ENCODE measurements around the gene GPR160. TPM values are rescaled to one million over a fixed set of nuclear protein-coding genes. Genes with fewer than 3 reads are reported as not detected.
A peak's percentile ranks its signal among the peaks of the same experiment; 100 is the strongest.

GPR160 gene, protein sequence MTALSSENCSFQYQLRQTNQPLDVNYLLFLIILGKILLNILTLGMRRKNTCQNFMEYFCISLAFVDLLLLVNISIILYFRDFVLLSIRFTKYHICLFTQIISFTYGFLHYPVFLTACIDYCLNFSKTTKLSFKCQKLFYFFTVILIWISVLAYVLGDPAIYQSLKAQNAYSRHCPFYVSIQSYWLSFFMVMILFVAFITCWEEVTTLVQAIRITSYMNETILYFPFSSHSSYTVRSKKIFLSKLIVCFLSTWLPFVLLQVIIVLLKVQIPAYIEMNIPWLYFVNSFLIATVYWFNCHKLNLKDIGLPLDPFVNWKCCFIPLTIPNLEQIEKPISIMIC
- total RNA-seq (2014; rRNA removed; shearing (Covaris generic); ENCODE audit: low replicate concordance): 1.3 and 4.3 TPM in 2 replicates

DNA sequence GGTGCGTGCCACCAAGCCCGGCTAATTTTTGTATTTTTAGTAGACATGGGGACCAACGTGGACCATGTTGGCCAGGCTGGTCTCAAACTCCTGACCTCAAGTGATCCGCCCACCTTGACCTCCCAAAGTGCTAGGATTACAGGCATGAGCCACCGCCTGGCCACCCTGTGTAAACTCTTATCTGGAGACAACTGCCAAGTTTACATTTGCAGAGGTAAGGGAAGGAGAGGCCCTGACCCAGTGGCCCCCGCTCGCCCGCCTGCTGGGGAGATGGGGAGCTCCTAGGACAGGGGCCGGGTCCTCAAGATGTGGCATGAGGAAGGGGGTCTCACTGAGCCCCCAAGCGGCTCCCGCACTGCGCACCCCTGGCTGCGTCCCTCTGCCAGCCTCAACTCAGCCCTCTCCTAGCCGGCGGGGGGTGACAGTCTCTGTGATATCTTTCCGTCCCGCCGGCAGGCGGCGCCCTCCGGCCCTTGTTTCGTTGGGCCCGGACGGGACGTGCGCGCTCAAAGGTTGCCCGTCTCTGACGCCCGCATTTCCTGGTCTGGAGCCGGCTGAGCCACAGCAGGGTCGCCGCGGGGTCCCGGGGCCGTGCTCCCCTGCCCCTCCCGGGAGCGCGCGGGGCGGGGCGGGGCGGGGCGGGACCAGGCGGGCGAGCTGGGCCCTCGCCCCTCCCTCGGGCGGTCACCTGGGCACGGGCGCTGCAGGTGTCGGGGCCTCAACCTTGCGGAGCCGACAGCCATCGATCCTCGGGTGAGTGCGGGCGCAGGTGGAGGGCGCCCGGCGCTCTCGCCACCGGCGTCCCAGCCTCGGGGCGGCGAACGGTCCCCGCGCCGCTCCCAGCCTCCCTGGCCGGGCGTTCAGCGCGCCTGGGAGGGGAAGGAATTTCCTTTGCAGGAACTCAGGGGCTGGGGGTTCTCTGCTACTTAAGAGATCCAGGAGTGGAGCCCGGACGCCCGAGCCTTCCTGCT lies at the start of gene GPR160:
Gene GPR160 (plus strand): TSS at position 533 of the 971 bp plus-strand sequence. CDS start 45,978 bp downstream, outside the sequence.
- no peaks in the 10 kb centered on the region for H3K36me3 ChIP-seq
- no peaks in the 10 kb centered on the region for H3K9me3 ChIP-seq
- H3K27me3 ChIP-seq: peaks cover 21% of the 10 kb centered on the region
- peak; percentile 74 for DNase-seq
- H3K4me3 ChIP-seq: peak within 1 kb of the TSS; percentile 42

DNA sequence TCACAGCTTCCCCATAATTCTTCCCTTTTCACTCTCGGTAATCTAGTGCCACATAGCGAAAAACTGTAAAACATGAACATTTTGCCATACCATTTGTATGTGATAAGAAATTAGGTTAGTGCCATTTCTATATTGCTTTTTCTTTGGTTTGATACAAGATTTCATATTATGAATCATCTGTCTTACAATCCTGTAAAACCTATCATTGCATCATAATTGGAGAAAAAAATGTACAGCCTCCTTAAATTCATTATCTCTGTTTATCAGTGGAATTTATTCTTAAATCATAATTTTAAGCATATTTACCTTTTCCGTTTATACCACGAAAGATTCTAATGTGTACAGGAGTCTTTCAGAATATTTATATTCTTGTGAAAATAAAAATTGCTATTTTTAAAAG lies 47.4 kb upstream of the GPR160 start:
- Histone ChIP-seq H3K4me3 (no peak overlapping the region), H3K27me3 (no peaks in the 10 kb centered on the region), H3K9me3 (no peaks in the 10 kb centered on the region), H3K36me3 (peaks cover 86% of the 10 kb centered on the region)
- DNase-seq: no peak

DNA sequence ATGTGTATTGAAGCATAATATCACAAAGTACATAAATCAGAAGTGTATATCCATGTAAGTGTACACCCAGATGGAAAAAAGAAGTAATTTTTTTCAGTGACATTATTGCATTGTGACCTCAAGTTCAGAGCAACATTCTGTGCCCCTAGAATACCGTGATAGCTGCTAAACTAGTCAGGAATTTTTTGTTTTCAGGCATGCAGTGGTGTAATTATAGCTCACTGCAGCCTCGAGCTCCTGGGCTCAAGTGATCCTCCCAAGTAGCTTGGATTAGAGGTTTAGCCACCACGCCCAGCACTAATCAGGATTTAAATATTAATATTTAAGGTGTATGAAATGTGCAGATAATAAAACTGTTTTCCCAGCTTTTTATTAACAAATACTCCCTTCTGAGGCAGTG lies 45.6 kb upstream of the GPR160 start:
- Histone ChIP-seq H3K36me3 (peaks cover 85% of the 10 kb centered on the region), H3K27me3 (no peaks in the 10 kb centered on the region), H3K4me3 (no peak overlapping the region), H3K9me3 (no peaks in the 10 kb centered on the region)
- DNase-seq: no peak

DNA sequence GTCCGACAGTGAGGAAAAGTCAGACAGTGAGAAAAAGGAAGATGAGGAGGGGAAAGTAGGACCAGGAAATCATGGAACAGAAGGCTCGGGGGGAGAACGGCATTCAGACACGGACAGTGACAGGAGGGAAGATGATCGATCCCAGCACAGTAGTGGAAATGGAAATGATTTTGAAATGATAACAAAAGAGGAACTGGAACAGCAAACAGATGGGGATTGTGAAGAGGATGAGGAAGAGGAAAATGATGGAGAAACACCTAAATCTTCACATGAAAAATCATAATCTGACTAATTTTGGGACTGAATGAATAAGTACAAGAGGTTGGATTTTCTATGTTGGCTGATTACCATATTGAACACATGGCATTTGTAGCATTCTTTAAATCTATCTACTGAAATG lies 45.0 kb upstream of the GPR160 start:
- Histone ChIP-seq H3K4me3 (no peak overlapping the region), H3K27me3 (no peaks in the 10 kb centered on the region), H3K36me3 (peaks cover 79% of the 10 kb centered on the region), H3K9me3 (no peaks in the 10 kb centered on the region)
- DNase-seq: no peak

DNA sequence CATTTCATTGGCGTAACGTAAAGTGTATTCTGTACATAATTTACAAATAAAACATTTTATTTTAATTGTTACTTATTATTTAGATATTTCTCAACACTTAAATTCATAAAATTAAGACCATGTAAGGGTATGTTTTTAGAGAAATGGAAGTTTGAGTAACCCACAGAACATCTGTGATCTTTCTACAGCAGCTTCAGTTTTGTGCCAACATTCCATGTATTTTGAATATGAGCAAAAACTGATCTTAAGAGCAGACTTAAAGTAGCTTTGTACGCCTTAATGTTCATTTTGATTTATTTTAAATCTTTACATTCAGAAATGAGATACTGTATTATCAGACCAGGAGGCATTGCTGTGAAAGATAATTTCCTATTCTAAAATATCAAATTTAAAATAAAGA lies 44.0 kb upstream of the GPR160 start:
- no peaks in the 10 kb centered on the region for H3K9me3 ChIP-seq
- H3K4me3 ChIP-seq: no peak overlapping the region
- peaks cover 72% of the 10 kb centered on the region for H3K36me3 ChIP-seq
- no peak for DNase-seq
- H3K27me3 ChIP-seq: no peaks in the 10 kb centered on the region

DNA sequence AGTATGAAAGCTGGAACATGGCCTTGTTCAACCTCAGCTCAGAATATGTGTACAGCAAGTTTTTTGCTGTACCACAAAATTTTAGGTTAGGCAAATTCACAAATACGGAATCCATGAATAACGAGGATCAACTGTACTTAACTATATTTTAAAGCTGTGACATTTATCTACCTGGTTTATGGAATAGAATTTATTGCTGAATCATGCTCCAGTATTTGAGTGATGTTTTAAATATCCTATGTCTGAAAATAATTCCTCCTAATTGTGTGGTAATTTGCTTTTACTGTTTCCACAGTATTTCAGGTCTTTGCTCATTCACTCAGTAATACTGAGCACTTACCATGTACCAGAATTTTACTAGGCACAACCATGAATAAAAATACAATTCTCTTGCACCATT lies 41.7 kb upstream of the GPR160 start:
- H3K36me3 ChIP-seq: peaks cover 65% of the 10 kb centered on the region
- no peak for DNase-seq
- no peaks in the 10 kb centered on the region for H3K27me3 ChIP-seq
- no peaks in the 10 kb centered on the region for H3K9me3 ChIP-seq
- no peak overlapping the region for H3K4me3 ChIP-seq

DNA sequence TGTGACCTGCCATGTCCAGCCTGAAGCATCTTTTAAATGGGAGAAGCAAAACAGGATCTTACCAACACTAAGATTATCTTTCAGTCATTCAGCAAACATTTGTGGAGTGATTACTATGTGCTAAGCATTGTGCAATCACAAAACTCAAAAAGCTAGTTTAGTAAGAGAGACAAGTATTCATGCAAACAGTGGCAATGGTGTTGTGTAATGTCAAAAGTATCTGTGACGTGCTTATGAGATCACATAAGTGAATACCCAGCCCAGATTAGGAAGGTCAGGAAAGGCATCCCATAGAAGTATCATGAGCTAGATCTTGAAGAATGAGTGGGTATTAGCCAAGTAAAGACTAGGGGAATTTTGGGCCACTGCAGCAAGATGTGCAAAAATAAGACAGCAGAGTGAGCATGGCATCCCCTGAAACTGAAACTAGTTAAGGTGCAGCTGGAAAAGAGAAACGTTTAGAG lies 39.1 kb upstream of the GPR160 start:
- Histone ChIP-seq H3K36me3 (peaks cover 39% of the 10 kb centered on the region), H3K4me3 (no peak overlapping the region), H3K27me3 (no peaks in the 10 kb centered on the region), H3K9me3 (no peaks in the 10 kb centered on the region)
- no peak for DNase-seq

DNA sequence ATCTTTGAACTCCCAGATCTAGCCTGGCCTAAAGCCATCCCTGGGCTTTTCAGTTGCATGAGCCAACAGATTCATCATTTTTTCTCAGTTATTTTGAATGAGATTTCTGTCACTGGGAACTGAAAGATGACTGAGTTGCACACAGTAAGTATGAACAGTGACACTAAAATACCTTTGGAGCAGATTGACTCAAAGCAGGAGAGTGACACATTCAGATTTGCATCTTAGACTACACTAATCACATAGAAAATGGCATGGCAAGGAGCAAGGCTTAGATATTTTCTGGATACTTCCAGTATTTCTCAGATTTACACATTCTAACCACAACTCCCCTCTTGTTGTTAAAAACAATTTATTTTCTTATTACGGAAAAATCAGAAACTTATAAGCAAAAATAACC lies 38.4 kb upstream of the GPR160 start:
- Histone ChIP-seq H3K9me3 (no peaks in the 10 kb centered on the region), H3K4me3 (no peak overlapping the region), H3K36me3 (peaks cover 32% of the 10 kb centered on the region), H3K27me3 (no peaks in the 10 kb centered on the region)
- no peak for DNase-seq

DNA sequence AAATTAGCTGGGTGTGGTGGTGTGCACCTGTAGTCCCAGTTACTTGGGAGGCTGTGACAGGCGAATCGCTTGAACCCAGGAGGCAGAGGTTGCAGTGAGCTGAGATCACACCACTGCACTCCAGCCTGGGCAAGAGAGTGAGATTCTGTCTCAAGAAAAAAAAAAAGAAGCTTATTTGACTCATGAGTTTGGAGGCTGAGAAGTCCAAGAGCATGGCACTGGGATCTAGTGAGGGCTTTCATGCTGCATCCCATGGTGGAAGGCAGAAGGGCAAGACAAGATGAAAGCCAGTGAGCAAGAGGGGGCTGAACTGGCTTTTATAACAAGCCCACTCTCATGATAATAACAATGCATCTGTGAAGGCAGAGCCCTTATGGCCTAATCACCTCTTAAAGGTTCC lies 37.7 kb upstream of the GPR160 start:
- DNase-seq: no peak
- H3K27me3 ChIP-seq: no peaks in the 10 kb centered on the region
- H3K36me3 ChIP-seq: peaks cover 26% of the 10 kb centered on the region
- no peaks in the 10 kb centered on the region for H3K9me3 ChIP-seq
- H3K4me3 ChIP-seq: no peak overlapping the region

DNA sequence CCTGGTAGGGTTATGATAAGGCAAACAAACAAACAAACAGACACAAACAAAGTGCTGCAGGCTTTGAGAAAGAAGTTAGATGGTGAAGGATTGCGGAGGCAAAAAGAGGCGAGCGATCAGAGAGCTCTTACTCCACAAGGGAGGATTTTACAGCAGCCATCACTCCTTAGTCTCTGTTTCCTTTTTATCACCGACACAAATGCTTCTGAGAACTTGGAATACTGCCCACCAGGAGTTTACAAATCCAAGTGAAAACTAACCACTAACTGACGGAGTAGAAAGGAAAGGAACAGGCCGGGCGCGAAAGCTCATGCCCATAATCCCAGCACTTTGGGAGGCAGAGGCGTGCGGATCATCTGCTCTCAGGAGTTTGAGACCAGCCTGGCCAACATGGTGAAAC lies 35.6 kb upstream of the GPR160 start:
- H3K9me3 ChIP-seq: no peaks in the 10 kb centered on the region
- peaks cover 8% of the 10 kb centered on the region for H3K36me3 ChIP-seq
- no peaks in the 10 kb centered on the region for H3K27me3 ChIP-seq
- no peak for DNase-seq
- H3K4me3 ChIP-seq: no peak overlapping the region

DNA sequence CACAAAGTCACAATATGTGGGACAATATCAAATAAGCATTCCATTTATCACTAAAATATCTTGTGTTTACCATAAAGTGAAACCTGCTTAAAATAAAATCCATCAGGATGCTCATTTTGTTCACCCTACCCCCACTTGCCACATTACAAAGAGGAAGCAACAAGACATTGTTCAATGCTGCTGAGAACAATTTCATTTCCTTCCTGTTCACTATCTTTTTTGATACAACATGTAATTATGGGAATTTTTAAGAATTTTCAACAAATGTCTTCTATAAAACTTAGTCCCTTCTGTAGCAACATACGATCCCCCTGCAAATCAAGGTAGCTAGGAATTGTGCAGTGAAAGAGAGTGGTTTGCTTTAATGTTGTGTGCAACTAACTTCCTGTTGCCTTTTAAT lies 34.9 kb upstream of the GPR160 start:
- no peak overlapping the region for H3K4me3 ChIP-seq
- no peaks in the 10 kb centered on the region for H3K27me3 ChIP-seq
- H3K36me3 ChIP-seq: peaks cover 8% of the 10 kb centered on the region
- DNase-seq: no peak
- H3K9me3 ChIP-seq: no peaks in the 10 kb centered on the region

DNA sequence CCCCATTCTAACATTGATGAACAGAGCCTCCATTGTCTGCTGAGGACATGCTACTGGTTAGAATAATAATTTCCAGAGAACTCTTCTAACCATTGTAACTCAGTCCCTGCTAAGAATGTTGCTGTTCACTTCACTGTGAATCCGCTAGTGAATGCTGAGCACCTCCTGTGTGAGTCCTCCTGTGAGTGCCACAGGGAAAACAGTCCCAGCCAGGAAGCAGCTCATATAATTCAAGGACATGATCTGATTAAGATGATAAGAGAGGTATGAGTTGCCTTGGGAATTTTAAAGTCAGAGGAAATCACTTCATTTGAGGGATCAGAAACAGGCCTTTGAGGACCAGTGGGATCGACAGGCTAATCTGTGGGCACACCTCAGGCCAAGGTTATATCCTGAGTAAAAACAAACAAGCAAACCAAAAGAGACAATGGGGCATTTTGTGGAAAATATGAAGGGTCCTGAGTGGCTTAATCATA lies 33.9 kb upstream of the GPR160 start:
- H3K9me3 ChIP-seq: no peaks in the 10 kb centered on the region
- DNase-seq: no peak
- H3K27me3 ChIP-seq: no peaks in the 10 kb centered on the region
- peaks cover 8% of the 10 kb centered on the region; the same call in 1 of the 2 replicates for H3K36me3 ChIP-seq
- no peak overlapping the region for H3K4me3 ChIP-seq

DNA sequence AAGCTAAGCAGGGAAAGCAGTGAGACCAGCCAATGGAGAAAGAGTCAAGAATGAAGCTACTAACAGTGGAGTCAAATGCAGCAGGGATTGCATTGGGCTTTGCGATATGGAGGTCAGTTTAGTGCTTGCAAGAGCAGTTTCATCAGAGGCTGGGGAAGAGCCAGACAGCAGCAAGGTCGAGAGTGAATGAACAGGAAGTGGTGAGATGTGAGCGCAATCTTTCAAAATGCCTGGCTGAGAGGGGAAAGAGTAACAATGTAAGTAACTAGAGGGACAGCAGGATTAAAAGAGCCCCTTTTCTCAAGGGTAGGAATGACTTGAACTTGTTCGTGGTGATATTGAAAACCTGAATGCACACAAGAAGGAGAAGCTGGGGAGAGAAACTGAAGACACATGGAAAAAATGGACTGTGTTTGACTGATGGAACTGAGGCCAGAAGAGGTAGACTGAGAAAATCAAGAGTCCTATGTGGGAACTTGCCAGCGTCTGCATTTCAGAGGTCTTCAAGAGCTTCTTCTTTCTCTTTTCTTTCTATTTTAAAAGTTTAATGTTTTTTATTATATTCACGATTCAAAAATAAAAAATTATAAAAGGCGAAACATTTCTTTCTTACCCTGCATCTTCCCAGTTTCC lies 30.6 kb upstream of the GPR160 start:
- Histone ChIP-seq H3K27me3 (no peaks in the 10 kb centered on the region), H3K4me3 (no peak overlapping the region), H3K9me3 (no peaks in the 10 kb centered on the region), H3K36me3 (no peaks in the 10 kb centered on the region)
- DNase-seq: peak; percentile 28

DNA sequence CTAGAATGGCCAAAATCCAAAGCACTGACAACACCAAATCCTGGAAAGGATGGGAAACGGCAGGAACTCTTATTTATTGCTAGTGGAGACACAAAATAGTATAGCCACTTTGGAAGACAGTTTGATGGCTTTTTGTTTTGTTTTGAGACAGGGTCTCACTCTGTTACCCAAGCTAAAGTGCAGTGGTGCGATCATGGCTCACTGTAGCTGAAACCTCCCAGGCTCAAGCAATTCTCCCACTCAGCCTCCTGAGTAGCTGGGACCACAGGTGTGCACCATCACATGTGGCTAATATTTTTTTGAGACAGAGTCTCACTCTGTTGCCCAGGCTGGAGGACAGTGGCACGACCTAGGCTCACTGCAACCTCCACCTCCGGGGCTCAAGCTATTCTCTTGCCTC lies 27.3 kb upstream of the GPR160 start:
- H3K4me3 ChIP-seq: no peak overlapping the region

DNA sequence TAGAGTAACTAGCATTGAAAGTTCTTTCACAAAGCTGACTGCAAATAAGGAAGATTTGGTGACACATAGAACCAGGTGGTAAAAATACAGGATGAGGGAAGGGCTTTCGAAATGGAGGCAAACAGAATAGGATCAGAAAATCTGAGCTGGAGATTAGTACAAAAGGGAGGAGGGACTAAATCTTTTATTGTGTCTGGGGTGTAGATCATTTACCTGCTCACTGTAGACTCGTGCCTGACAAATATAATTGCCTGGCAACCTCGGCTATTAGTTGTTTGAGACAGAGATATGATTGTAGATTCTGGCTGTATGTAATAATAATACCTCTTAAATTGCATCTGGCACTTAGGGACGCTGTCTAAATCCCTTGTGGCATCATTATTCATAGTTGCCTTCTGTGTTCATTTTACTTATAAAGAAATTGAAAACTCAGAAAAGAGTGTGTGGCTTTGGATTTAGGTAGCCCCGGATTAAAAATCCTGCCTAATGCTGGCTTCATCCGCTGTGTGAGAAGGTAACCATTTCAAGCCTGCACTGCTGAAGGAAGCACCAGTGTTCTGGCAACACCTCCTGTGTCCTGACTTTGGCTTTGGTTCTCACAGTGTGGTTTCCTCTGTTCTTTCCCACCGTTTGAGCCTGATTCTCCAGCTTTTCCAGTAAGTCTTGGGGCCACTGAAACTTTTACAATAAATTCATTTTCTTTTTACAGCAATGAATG lies 25.0 kb upstream of the GPR160 start:
- no peak for DNase-seq
- Histone ChIP-seq H3K4me3 (no peak overlapping the region), H3K9me3 (no peaks in the 10 kb centered on the region)

More for the DNA sequence above, 27.3 kb upstream of the GPR160 start:
- no peak for DNase-seq
- Histone ChIP-seq H3K27me3 (no peaks in the 10 kb centered on the region), H3K36me3 (no peaks in the 10 kb centered on the region), H3K9me3 (no peaks in the 10 kb centered on the region)

DNA sequence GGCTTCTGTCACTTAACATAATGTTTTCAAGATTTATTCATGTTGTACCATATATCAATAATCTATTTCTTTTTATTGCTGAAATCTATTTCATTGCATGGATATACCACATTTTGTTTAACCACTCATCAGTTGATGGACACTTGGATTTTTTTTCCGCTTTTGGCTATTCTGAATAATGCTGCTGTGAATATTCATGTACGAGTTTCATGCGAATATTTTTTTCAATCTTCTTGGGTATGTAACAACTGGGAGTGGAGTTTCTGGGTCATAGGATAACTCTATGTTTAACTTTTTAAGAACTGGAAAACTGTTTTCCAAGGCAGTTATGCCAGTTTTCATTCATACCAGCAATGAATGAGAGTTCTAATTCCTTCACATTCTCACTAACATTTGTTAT lies 21.7 kb upstream of the GPR160 start:
- H3K36me3 ChIP-seq: no peaks in the 10 kb centered on the region
- no peak for DNase-seq
- H3K9me3 ChIP-seq: no peaks in the 10 kb centered on the region

More for the DNA sequence above, 25.0 kb upstream of the GPR160 start:
- H3K36me3 ChIP-seq: no peaks in the 10 kb centered on the region
- no peaks in the 10 kb centered on the region; the same call in 1 of the 2 replicates for H3K27me3 ChIP-seq

More for the DNA sequence above, 21.7 kb upstream of the GPR160 start:
- Histone ChIP-seq H3K27me3 (no peaks in the 10 kb centered on the region; the same call in 1 of the 2 replicates), H3K4me3 (no peak overlapping the region)

Data from MG63 (cell line).